Esophagus (tissue), 2 donors: ENCODE data around the gene ARHGEF19. TPM values are rescaled to one million over a fixed set of nuclear protein-coding genes. Genes with fewer than 3 reads are reported as not detected.
"Not testable (repeated sequence)": the region's sequence is repeated elsewhere in the genome, so short reads cannot be mapped to it uniquely, and the experiment has no call there.

ENCODE experiments used
- H3K27ac ChIP-seq, 2 donors: one replicate each; pipeline ENCODE4 v1.5.1; 2013; ENCODE audit warnings: low read depth in 2 of 2, mild to moderate bottlenecking in 2 of 2, inconsistent platforms in 1 of 2, low read length in 1 of 2, moderate library complexity in 1 of 2
- H3K27me3 ChIP-seq, 2 donors: one replicate each; pipeline ENCODE4 v1.6.1; 2013; ENCODE audit warnings: low read length in 2 of 2, control low read depth in 1 of 2, mild to moderate bottlenecking in 1 of 2; ENCODE audit not compliant: insufficient read depth in 2 of 2, control insufficient read depth in 1 of 2
- H3K36me3 ChIP-seq, 2 donors: one replicate each; pipeline ENCODE4 v1.6.1; 2013; ENCODE audit warnings: low read length in 1 of 2; ENCODE audit not compliant: control insufficient read depth in 2 of 2, insufficient read depth in 2 of 2
- H3K4me1 ChIP-seq, 2 donors: one replicate each; pipeline ENCODE4 v1.6.1; 2013; ENCODE audit warnings: low read length in 1 of 2; ENCODE audit not compliant: control insufficient read depth in 2 of 2, insufficient read depth in 2 of 2
- H3K4me3 ChIP-seq, 2 donors: one replicate each; pipeline ENCODE4 v1.5.1; 2013; ENCODE audit warnings: low read length in 2 of 2, mild to moderate bottlenecking in 2 of 2, low read depth in 1 of 2, moderate library complexity in 1 of 2
- H3K9me3 ChIP-seq, 2 donors: one replicate each; pipeline ENCODE4 v1.6.1; 2013; ENCODE audit warnings: mild to moderate bottlenecking in 2 of 2, low read depth in 1 of 2, low read length in 1 of 2, moderate library complexity in 1 of 2; ENCODE audit not compliant: control insufficient read depth in 2 of 2, insufficient read depth in 1 of 2
- WGBS, 2 donors: extraction: QIAGEN DNeasy Blood & Tissue Kit; methylation state at CpG; one replicate each; pipeline ENCODE4 v1.1.7; 2013; 5-methylcytosine and 5-hydroxymethylcytosine counted together
- polyA plus RNA-seq, 2 donors: library from polyadenylated mRNA; stranded (reverse); fragments of 200-250 nt; gene quantifications; one replicate each; pipeline ENCODE4 v1.2.3, GENCODE V29; 2013
- donor health status: healthy with polysubstance abuse.
- donor health status: Bipolar disorder and iron deficiency.

The ARHGEF19 gene
- 10 to 100 TPM; 20.1 to 31.1 TPM for polyA plus RNA-seq

- WGBS, 2 donors, result 22 to 24% methylated on average over 14 of the region's 14 CpGs
- no peaks in the 10 kb centered on the region for H3K9me3 ChIP-seq
- peak within 1 kb of the TSS; percentile 31 to 41 for H3K4me3 ChIP-seq
- H3K36me3 ChIP-seq, result no peaks in the 10 kb centered on the region
- H3K27me3 ChIP-seq, result no peaks in the 10 kb centered on the region
- peak within 1 kb of the TSS; percentile 26 to 66 for H3K27ac ChIP-seq
- peaks cover 7 to 30% of the 10 kb centered on the region in 2 donors for H3K4me1 ChIP-seq
Measured at GRCh38 chr1:16212251-16212961, at the start of gene ARHGEF19. TSS of gene ARHGEF19 (minus strand) at chr1:16212652. CDS start at chr1:16209054, 3,598 bp downstream.

GRCh38 chr1:16262067-16262466, 49.6 kb upstream of the ARHGEF19 start:
- Histone ChIP-seq H3K9me3 (no peaks in the 10 kb centered on the region), H3K36me3 (no peaks in the 10 kb centered on the region), H3K27ac (no peak overlapping the region), H3K27me3 (no peaks in the 10 kb centered on the region), H3K4me1 (peaks cover 0 to 2% of the 10 kb centered on the region in 2 donors), H3K4me3 (no peak overlapping the region)
- WGBS, 2 donors, result 69 to 78% methylated on average over 1 of the region's 1 CpG

- no peaks in the 10 kb centered on the region for H3K9me3 ChIP-seq
- 64 to 82% methylated on average over 1 of the region's 1 CpG for WGBS, 2 donors
- H3K27me3 ChIP-seq, result no peaks in the 10 kb centered on the region
Measured at GRCh38 chr1:16260814-16261213, 48.4 kb upstream of the ARHGEF19 start.

GRCh38 chr1:16258591-16259135, 46.2 kb upstream of the ARHGEF19 start:
- Histone ChIP-seq H3K36me3 (peaks cover 0 to 5% of the 10 kb centered on the region in 2 donors), H3K27me3 (no peaks in the 10 kb centered on the region), H3K27ac (no peak overlapping the region), H3K4me3 (no peak overlapping the region), H3K4me1 (no peaks in the 10 kb centered on the region), H3K9me3 (no peaks in the 10 kb centered on the region)
- 95 to 98% methylated on average over 9 of the region's 9 CpGs for WGBS, 2 donors

More at GRCh38 chr1:16260814-16261213, 48.4 kb upstream of the ARHGEF19 start:
- peaks cover 0 to 2% of the 10 kb centered on the region in 2 donors for H3K36me3 ChIP-seq
- no peaks in the 10 kb centered on the region for H3K4me1 ChIP-seq
- no peak overlapping the region for H3K4me3 ChIP-seq
- no peak overlapping the region for H3K27ac ChIP-seq

- Histone ChIP-seq H3K27ac (no peak overlapping the region), H3K4me3 (no peak overlapping the region), H3K4me1 (no peaks in the 10 kb centered on the region), H3K9me3 (no peaks in the 10 kb centered on the region), H3K27me3 (no peaks in the 10 kb centered on the region), H3K36me3 (peaks cover 0 to 7% of the 10 kb centered on the region in 2 donors)
- WGBS, 2 donors, result 97% methylated on average over 3 of the region's 3 CpGs
Measured at GRCh38 chr1:16257968-16258367, 45.5 kb upstream of the ARHGEF19 start.

GRCh38 chr1:16257556-16257955, 45.1 kb upstream of the ARHGEF19 start:
- H3K27ac ChIP-seq, H3K36me3 ChIP-seq, H3K9me3 ChIP-seq, H3K27me3 ChIP-seq, H3K4me3 ChIP-seq, H3K4me1 ChIP-seq: not testable (repeated sequence)
- 92 to 95% methylated on average over 3 of the region's 3 CpGs for WGBS, 2 donors

- WGBS, 2 donors, result 81 to 84% methylated on average over 4 of the region's 4 CpGs
- H3K27ac ChIP-seq, result no peak overlapping the region
- no peaks in the 10 kb centered on the region for H3K9me3 ChIP-seq
- peaks cover 7 to 8% of the 10 kb centered on the region in 2 donors for H3K36me3 ChIP-seq
- no peaks in the 10 kb centered on the region for H3K27me3 ChIP-seq
- no peak overlapping the region for H3K4me3 ChIP-seq
- no peaks in the 10 kb centered on the region for H3K4me1 ChIP-seq
Measured at GRCh38 chr1:16256478-16256877, 44.0 kb upstream of the ARHGEF19 start.

- Histone ChIP-seq H3K4me3 (no peak overlapping the region), H3K9me3 (no peaks in the 10 kb centered on the region), H3K27ac (no peak overlapping the region), H3K27me3 (no peaks in the 10 kb centered on the region), H3K36me3 (peaks cover 11 to 17% of the 10 kb centered on the region in 2 donors), H3K4me1 (no peaks in the 10 kb centered on the region)
- 69 to 70% methylated on average over 4 of the region's 4 CpGs for WGBS, 2 donors
Measured at GRCh38 chr1:16254263-16254928, 41.9 kb upstream of the ARHGEF19 start.

- Histone ChIP-seq H3K27ac (peak overlapping the region; percentile 30 to 61), H3K27me3 (no peaks in the 10 kb centered on the region), H3K4me3 (no peak overlapping the region), H3K9me3 (no peaks in the 10 kb centered on the region), H3K36me3 (peaks cover 11 to 17% of the 10 kb centered on the region in 2 donors), H3K4me1 (peaks cover 0 to 5% of the 10 kb centered on the region in 2 donors)
- WGBS, 2 donors, result 76 to 82% methylated on average over 5 of the region's 5 CpGs
Measured at GRCh38 chr1:16253332-16253922, 41.0 kb upstream of the ARHGEF19 start.
